PC-3 (cell line): ENCODE data around the gene TMEM132D. TPM values are rescaled to one million over a fixed set of nuclear protein-coding genes. Genes with fewer than 3 reads are reported as not detected.

Source experiments
- ATAC-seq: fragments of 200-7000 bp; cut with Tn5 transposase; 2 replicates; pipeline ENCODE4 v1.9.1; 2020; ENCODE audit warnings: mild to moderate bottlenecking, moderate library complexity
- BruUV-seq: library from RNA; stranded (reverse); fragments of 400-500 nt; replicated peaks from 2 replicates; lab custom pipeline; 2021; lab: Mats Ljungman, UMichigan
- CTCF ChIA-PET: fragments of 300-600 bp; sonication (Branson Sonifier 250); formaldehyde crosslinking; loops from one replicate; lab custom pipeline; 2022; ENCODE audit warnings: antibody characterized with exemption; lab: Charles Lee
- POLR2A ChIA-PET: fragments of 300-600 bp; sonication (Branson Sonifier 250); formaldehyde crosslinking; loops from one replicate; lab custom pipeline; 2022; ENCODE audit warnings: antibody characterized with exemption; ENCODE audit not compliant: unreplicated experiment; lab: Charles Lee
- DNase-seq: peaks from one replicate; pipeline ENCODE4 v3.0.0-alpha.2; 2015
- H2AFZ ChIP-seq: fragments of 300-600 bp; sonication (generic); 2 replicates; pipeline ENCODE4 v1.6.0; 2016; ENCODE audit warnings: antibody characterized with exemption, low read length
- H3F3A ChIP-seq: fragments of 300-600 bp; sonication (generic); one replicate; pipeline ENCODE4 v1.6.0; 2017; ENCODE audit warnings: antibody characterized with exemption, low read length, control low read depth, mild to moderate bottlenecking; ENCODE audit not compliant: unreplicated experiment
- H3K27ac ChIP-seq: fragments of 300-600 bp; sonication (generic); 2 replicates; pipeline ENCODE4 v1.5.1; 2016; ENCODE audit warnings: mild to moderate bottlenecking, low read length
- H3K27me3 ChIP-seq: fragments of 300-600 bp; sonication (generic); 2 replicates; pipeline ENCODE4 v1.6.1; 2016; ENCODE audit warnings: low read length, mixed read lengths
- H3K36me3 ChIP-seq: fragments of 300-600 bp; sonication (generic); 2 replicates; pipeline ENCODE4 v1.6.1; 2016; ENCODE audit warnings: low read depth, mixed run types, low read length, mixed read lengths
- H3K4me1 ChIP-seq: fragments of 300-600 bp; sonication (generic); 2 replicates; pipeline ENCODE4 v1.5.1; 2016; ENCODE audit warnings: low read length; ENCODE audit not compliant: insufficient read depth
- H3K4me2 ChIP-seq: fragments of 300-600 bp; sonication (generic); 2 replicates; pipeline ENCODE4 v1.6.0; 2016; ENCODE audit warnings: low read length
- H3K4me3 ChIP-seq: fragments of 300-600 bp; sonication (generic); 2 replicates; pipeline ENCODE4 v1.5.1; 2016; ENCODE audit warnings: mild to moderate bottlenecking, low read length, mixed read lengths
- H3K79me2 ChIP-seq: fragments of 300-600 bp; sonication (generic); 2 replicates; pipeline ENCODE4 v1.6.1; 2017; ENCODE audit warnings: low read length, mixed read lengths
- H3K9ac ChIP-seq: fragments of 300-600 bp; sonication (generic); 2 replicates; pipeline ENCODE4 v1.6.0; 2016; ENCODE audit warnings: mild to moderate bottlenecking, low read length
- H3K9me2 ChIP-seq: fragments of 300-600 bp; sonication (generic); replicated peaks from 2 replicates; pipeline ENCODE4 v1.6.1; 2016; ENCODE audit warnings: mixed run types, low read length, mixed read lengths
- H3K9me3 ChIP-seq: fragments of 300-600 bp; sonication (generic); 2 replicates; pipeline ENCODE4 v1.6.1; 2016; ENCODE audit warnings: low read length, mixed read lengths
- H4K20me1 ChIP-seq: fragments of 300-600 bp; sonication (generic); 2 replicates; pipeline ENCODE4 v1.6.1; 2016; ENCODE audit warnings: low read length, mixed read lengths
- EZH2 ChIP-seq: fragments of 300-600 bp; sonication (generic); IDR thresholded peaks from one replicate; pipeline ENCODE4 v1.6.1; 2017; ENCODE audit warnings: antibody characterized with exemption, mild to moderate bottlenecking, low read length; ENCODE audit not compliant: unreplicated experiment
- EZH2phosphoT487 ChIP-seq: fragments of 300-600 bp; sonication (generic); IDR thresholded peaks from 2 replicates; pipeline ENCODE4 v1.6.1; 2018; ENCODE audit warnings: mild to moderate bottlenecking, antibody characterized with exemption, low read length, borderline replicate concordance
- intact Hi-C: fragments of 100-400 bp; cut with micrococcal nuclease; formaldehyde crosslinking; loops from 2 replicates; pipeline ENCODE4 v1.9.0; 2023
- total RNA-seq: library from RNA; depleted of rRNA; stranded (reverse); fragments of >200 nt; gene quantifications from 2 replicates; pipeline ENCODE4 v1.2.3, GENCODE V29; 2014
- TF ChIP-seq, protein P1 (sequence below): fragments of 300-600 bp; sonication (generic); conservative IDR thresholded peaks from 2 replicates; pipeline ENCODE4 v1.5.1; 2017; ENCODE audit warnings: antibody characterized with exemption, low read depth, mild to moderate bottlenecking, low read length

TMEM132D gene
- total RNA-seq, 1 experiment from 2014 or later = not detected

DNA sequence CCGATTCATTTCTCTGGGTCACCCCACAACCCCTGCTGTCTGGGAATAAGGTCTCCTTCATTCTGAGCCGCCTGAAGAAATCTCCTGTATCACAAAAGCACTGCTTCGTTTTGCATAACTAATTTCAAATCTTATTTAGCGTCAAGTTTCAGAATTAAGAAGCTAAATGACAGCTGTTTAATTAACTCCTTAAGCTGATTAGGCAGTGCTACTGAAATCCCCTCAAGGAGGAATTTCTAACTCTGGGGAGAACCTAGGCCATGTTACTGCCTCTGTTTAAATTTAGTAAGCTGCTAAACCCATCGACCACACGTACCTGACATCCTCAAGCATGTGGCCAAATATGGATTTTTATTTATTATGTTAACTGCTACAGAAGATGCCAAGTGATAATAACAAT, 677.0 kb downstream of the TMEM132D start:
- Histone ChIP-seq H3K79me2 (no peaks in the 10 kb centered on the region), H3K36me3 (no peaks in the 10 kb centered on the region), H3K9ac (no peak overlapping the region), H4K20me1 (no peaks in the 10 kb centered on the region), H3K27me3 (no peaks in the 10 kb centered on the region), H3K4me1 (no peaks in the 10 kb centered on the region), H3K27ac (no peak overlapping the region), H2AFZ (no peak overlapping the region), H3K4me2 (no peak overlapping the region), H3F3A (no peaks in the 10 kb centered on the region), H3K9me3 (0 out of 2 replicates have a peak, but pooled peaks cover 5% of the 10 kb centered on the region), H3K4me3 (no peak overlapping the region), H3K9me2 (no peaks in the 10 kb centered on the region)
- CTCF ChIA-PET = no interaction called here
- DNase-seq (no peak), ATAC-seq (no peak)
- POLR2A ChIA-PET = no interaction called here
- no TSS peak for BruUV-seq
- TF ChIP-seq EZH2phosphoT487 (no peak), EZH2 (no peak)
- TF ChIP-seq, protein P1, sequence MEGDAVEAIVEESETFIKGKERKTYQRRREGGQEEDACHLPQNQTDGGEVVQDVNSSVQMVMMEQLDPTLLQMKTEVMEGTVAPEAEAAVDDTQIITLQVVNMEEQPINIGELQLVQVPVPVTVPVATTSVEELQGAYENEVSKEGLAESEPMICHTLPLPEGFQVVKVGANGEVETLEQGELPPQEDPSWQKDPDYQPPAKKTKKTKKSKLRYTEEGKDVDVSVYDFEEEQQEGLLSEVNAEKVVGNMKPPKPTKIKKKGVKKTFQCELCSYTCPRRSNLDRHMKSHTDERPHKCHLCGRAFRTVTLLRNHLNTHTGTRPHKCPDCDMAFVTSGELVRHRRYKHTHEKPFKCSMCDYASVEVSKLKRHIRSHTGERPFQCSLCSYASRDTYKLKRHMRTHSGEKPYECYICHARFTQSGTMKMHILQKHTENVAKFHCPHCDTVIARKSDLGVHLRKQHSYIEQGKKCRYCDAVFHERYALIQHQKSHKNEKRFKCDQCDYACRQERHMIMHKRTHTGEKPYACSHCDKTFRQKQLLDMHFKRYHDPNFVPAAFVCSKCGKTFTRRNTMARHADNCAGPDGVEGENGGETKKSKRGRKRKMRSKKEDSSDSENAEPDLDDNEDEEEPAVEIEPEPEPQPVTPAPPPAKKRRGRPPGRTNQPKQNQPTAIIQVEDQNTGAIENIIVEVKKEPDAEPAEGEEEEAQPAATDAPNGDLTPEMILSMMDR = no peak
- intact Hi-C loops = no loop called here

DNA sequence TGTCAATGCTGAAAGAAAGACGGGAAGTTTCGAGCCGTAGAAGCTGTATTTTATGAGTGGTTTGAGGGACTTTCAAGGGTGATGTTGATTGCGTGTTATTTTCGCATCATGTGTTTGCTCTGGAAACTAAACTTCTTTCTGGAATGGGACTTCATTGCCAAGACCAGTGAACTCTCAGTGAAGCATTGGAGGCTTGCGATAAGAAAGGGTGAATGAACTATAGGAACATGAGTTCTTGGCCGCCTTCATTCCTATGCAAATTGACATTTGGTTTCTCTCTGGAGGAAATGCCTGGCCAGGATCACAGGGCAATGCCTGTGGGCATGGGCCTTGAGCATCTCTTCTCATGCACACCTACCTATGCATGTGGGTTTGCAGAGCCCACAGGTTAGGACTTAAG, 677.8 kb downstream of the TMEM132D start:
- TF ChIP-seq EZH2 = no peak
- ChIA-PET POLR2A (no interaction called here), CTCF (no interaction called here)
- Histone ChIP-seq H3K27me3 (no peaks in the 10 kb centered on the region), H3K4me3 (no peak overlapping the region), H3K9me3 (0 out of 2 replicates have a peak, but pooled peaks cover 5% of the 10 kb centered on the region), H3K4me2 (no peak overlapping the region), H3F3A (no peaks in the 10 kb centered on the region), H3K27ac (no peak overlapping the region), H3K36me3 (no peaks in the 10 kb centered on the region), H3K79me2 (no peaks in the 10 kb centered on the region), H4K20me1 (no peaks in the 10 kb centered on the region), H3K9ac (no peak overlapping the region), H3K9me2 (no peaks in the 10 kb centered on the region), H2AFZ (no peak overlapping the region), H3K4me1 (no peaks in the 10 kb centered on the region)
- BruUV-seq = no TSS peak
- no peak for ATAC-seq
- intact Hi-C loops = no loop called here
- no peak for DNase-seq

DNA sequence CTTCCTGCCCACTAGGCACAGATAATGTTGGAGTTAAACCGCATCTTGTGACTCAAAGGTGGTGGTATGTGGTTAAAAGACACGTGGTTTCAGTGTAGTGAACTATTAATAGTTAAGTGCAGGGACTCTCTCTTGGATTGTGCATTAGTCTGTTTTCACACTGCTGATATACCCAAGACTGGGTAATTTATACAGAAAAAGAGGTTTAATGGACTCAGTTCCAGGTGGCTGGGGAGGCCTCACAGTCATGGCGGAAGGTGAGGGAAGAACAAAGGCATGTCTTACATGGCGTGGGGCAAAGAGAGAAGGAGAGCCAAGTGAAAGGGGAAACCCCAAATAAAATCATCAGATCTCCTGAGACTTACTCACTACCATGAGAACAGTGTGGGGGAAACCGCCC, 688.3 kb downstream of the TMEM132D start:
- BruUV-seq = no TSS peak
- H3K79me2 ChIP-seq = no peaks in the 10 kb centered on the region
- H3K27me3 ChIP-seq = peaks cover 7% of the 10 kb centered on the region; the same call in 1 of the 2 replicates
- TF ChIP-seq, protein P1 = no peak
- no peak for TF ChIP-seq EZH2phosphoT487
- no peak for TF ChIP-seq EZH2
- H3K9me2 ChIP-seq = no peaks in the 10 kb centered on the region
- DNase-seq = no peak
- H3K27ac ChIP-seq = no peak overlapping the region
- no peaks in the 10 kb centered on the region for H3K36me3 ChIP-seq
- no peak for ATAC-seq
- peaks cover 24% of the 10 kb centered on the region; the same call in 1 of the 2 replicates for H3K9me3 ChIP-seq
- CTCF ChIA-PET = no interaction called here
- no peaks in the 10 kb centered on the region for H4K20me1 ChIP-seq
- POLR2A ChIA-PET = no interaction called here
- H3F3A ChIP-seq = no peaks in the 10 kb centered on the region
- H3K9ac ChIP-seq = no peak overlapping the region
- intact Hi-C loops = no loop called here
- H3K4me1 ChIP-seq = no peaks in the 10 kb centered on the region
- H3K4me3 ChIP-seq = no peak overlapping the region
- H3K4me2 ChIP-seq = no peak overlapping the region
- H2AFZ ChIP-seq = no peak overlapping the region
